IMR-90 (cell line): ENCODE data around the gene ZNF484. TPM values are rescaled to one million over a fixed set of nuclear protein-coding genes. Genes with fewer than 3 reads are reported as not detected.

ENCODE experiments used
- ATAC-seq: fragments of 200-7000 bp; cut with Tn5 transposase; 2 replicates; pipeline ENCODE4 v1.9.1; 2020; ENCODE audit warnings: low read depth, mild to moderate bottlenecking, moderate library complexity
- BruUV-seq: library from RNA; stranded (reverse); fragments of 400-500 nt; replicated peaks from 2 replicates; lab custom pipeline; 2021; lab: Mats Ljungman, UMichigan
- CTCF ChIA-PET: fragments of 300-600 bp; formaldehyde crosslinking; extraction: SDS; loops from one replicate; lab custom pipeline; 2021; ENCODE audit warnings: antibody characterized with exemption; lab: Yijun Ruan, JAX
- POLR2A ChIA-PET: fragments of 300-600 bp; sonication (Branson Sonifier 250); formaldehyde crosslinking; loops from one replicate; lab custom pipeline; 2022; ENCODE audit warnings: antibody characterized with exemption; ENCODE audit not compliant: unreplicated experiment; lab: Charles Lee
- DNase-seq: peaks from one replicate; pipeline ENCODE4 v3.0.0; 2013
- H2AFZ ChIP-seq: replicated peaks from 2 replicates; pipeline ENCODE3; 2013; ENCODE audit warnings: low read length, mild to moderate bottlenecking; ENCODE audit not compliant: poor library complexity
- H2AK5ac ChIP-seq: 2 replicates; pipeline ENCODE4 v1.6.1; 2013; ENCODE audit warnings: low read depth, low read length, inconsistent platforms
- H2AK9ac ChIP-seq: replicated peaks from 2 replicates; pipeline ENCODE3; 2013; ENCODE audit warnings: mild to moderate bottlenecking, low read depth, low read length, moderate library complexity; ENCODE audit not compliant: poor library complexity
- H2BK120ac ChIP-seq: 2 replicates; pipeline ENCODE4 v1.6.1; 2013; ENCODE audit warnings: low read depth, low read length, inconsistent platforms
- H2BK15ac ChIP-seq: 3 replicates; pipeline ENCODE4 v1.6.1; 2013; ENCODE audit warnings: low read depth, low read length, inconsistent platforms
- H2BK20ac ChIP-seq: 2 replicates; pipeline ENCODE4 v1.6.1; 2013; ENCODE audit warnings: low read depth, mild to moderate bottlenecking, inconsistent platforms, low read length, moderate library complexity
- H2BK5ac ChIP-seq: 2 replicates; pipeline ENCODE4 v1.6.1; 2013; ENCODE audit warnings: mild to moderate bottlenecking, low read depth, low read length, inconsistent platforms; ENCODE audit not compliant: poor library complexity, severe bottlenecking
- H3K14ac ChIP-seq: replicated peaks from 2 replicates; pipeline ENCODE4 v1.6.1; 2013; ENCODE audit warnings: low read depth, low read length, inconsistent platforms
- H3K18ac ChIP-seq: 2 replicates; pipeline ENCODE4 v1.6.1; 2013; ENCODE audit warnings: low read depth, low read length, control low read depth
- H3K23ac ChIP-seq: 2 replicates; pipeline ENCODE4 v1.6.1; 2013; ENCODE audit warnings: low read depth, low read length, inconsistent platforms
- H3K27ac ChIP-seq: 2 replicates; pipeline ENCODE4 v1.5.1; 2013; ENCODE audit warnings: mild to moderate bottlenecking, control low read depth, low read length; ENCODE audit not compliant: insufficient read depth
- H3K27me3 ChIP-seq: 2 replicates; pipeline ENCODE4 v1.6.1; 2013; ENCODE audit warnings: low read length; ENCODE audit not compliant: control insufficient read depth, insufficient read depth
- H3K36me3 ChIP-seq: 2 replicates; pipeline ENCODE4 v1.6.1; 2013; ENCODE audit warnings: low read length, mixed read lengths; ENCODE audit not compliant: control insufficient read depth, insufficient read depth
- H3K4ac ChIP-seq: 2 replicates; pipeline ENCODE4 v1.6.1; 2013; ENCODE audit warnings: low read depth, low read length, inconsistent platforms
- H3K4me1 ChIP-seq: 2 replicates; pipeline ENCODE4 v1.6.1; 2013; ENCODE audit warnings: low read length, mixed read lengths; ENCODE audit not compliant: control insufficient read depth, insufficient read depth
- H3K4me2 ChIP-seq: 2 replicates; pipeline ENCODE4 v1.6.1; 2013; ENCODE audit warnings: low read depth, mild to moderate bottlenecking, control low read depth, low read length, moderate library complexity
- H3K4me3 ChIP-seq: 2 replicates; pipeline ENCODE4 v1.5.1; 2013; ENCODE audit warnings: low read depth, mild to moderate bottlenecking, control low read depth, low read length, moderate library complexity; ENCODE audit not compliant: insufficient read depth
- H3K56ac ChIP-seq: 2 replicates; pipeline ENCODE4 v1.6.1; 2013; ENCODE audit warnings: low read length, inconsistent platforms; ENCODE audit not compliant: insufficient read depth; ENCODE audit errors: extremely low read depth
- H3K79me1 ChIP-seq, 2 experiments: 2 replicates each; pipeline ENCODE4 v1.6.1; 2013; ENCODE audit warnings: low read length in 2 of 2, inconsistent platforms in 1 of 2, low read depth in 1 of 2
- H3K9ac ChIP-seq: 2 replicates; pipeline ENCODE4 v1.6.1; 2013; ENCODE audit warnings: low read depth, low read length, control low read depth
- H3K9me1 ChIP-seq: 2 replicates; pipeline ENCODE4 v1.6.1; 2013; ENCODE audit warnings: low read length, inconsistent platforms; ENCODE audit not compliant: insufficient read depth
- H3K9me3 ChIP-seq: 2 replicates; pipeline ENCODE4 v1.6.1; 2013; ENCODE audit warnings: low read length; ENCODE audit not compliant: control insufficient read depth, insufficient read depth
- H4K20me1 ChIP-seq: 2 replicates; pipeline ENCODE4 v1.6.1; 2013; ENCODE audit warnings: low read length, inconsistent platforms; ENCODE audit not compliant: insufficient read depth
- H4K5ac ChIP-seq: 2 replicates; pipeline ENCODE4 v1.6.1; 2013; ENCODE audit warnings: mild to moderate bottlenecking, low read depth, low read length, control low read depth
- H4K8ac ChIP-seq, 2 experiments: 2 replicates each; pipeline ENCODE4 v1.6.1; 2013; ENCODE audit warnings: low read depth in 2 of 2, low read length in 2 of 2, control low read depth in 1 of 2, inconsistent platforms in 1 of 2
- H4K91ac ChIP-seq: 2 replicates; pipeline ENCODE4 v1.6.1; 2013; ENCODE audit warnings: low read depth, low read length, inconsistent platforms; ENCODE audit not compliant: insufficient read depth
- BHLHE40 ChIP-seq: fragments of 150-350 bp; IDR thresholded peaks from 2 replicates; pipeline ENCODE4 v1.6.1; 2016; ENCODE audit warnings: mild to moderate bottlenecking, low read depth, low read length
- CEBPB ChIP-seq: IDR thresholded peaks from 2 replicates; pipeline ENCODE4 v1.6.1; 2012; ENCODE audit warnings: low read depth, low read length, improper control_type of control experiment
- CHD1 ChIP-seq: IDR thresholded peaks from 2 replicates; pipeline ENCODE4 v1.6.1; 2012; ENCODE audit warnings: low read depth, low read length, improper control_type of control experiment
- CTCF ChIP-seq: conservative IDR thresholded peaks from 2 replicates; pipeline ENCODE4 v1.5.1; 2012; ENCODE audit warnings: mild to moderate bottlenecking, low read depth, low read length, improper control_type of control experiment
- FOS ChIP-seq: fragments of 150-350 bp; IDR thresholded peaks from 2 replicates; pipeline ENCODE4 v1.6.1; 2016; ENCODE audit warnings: low read depth, low read length
- MAFK ChIP-seq: IDR thresholded peaks from 2 replicates; pipeline ENCODE4 v1.6.1; 2012; ENCODE audit warnings: low read depth, low read length, improper control_type of control experiment
- MAZ ChIP-seq: IDR thresholded peaks from 2 replicates; pipeline ENCODE4 v1.6.1; 2012; ENCODE audit warnings: low read depth, mild to moderate bottlenecking, low read length, improper control_type of control experiment, moderate library complexity, borderline replicate concordance
- MXI1 ChIP-seq: IDR thresholded peaks from 2 replicates; pipeline ENCODE4 v1.6.1; 2012; ENCODE audit warnings: low read depth, mild to moderate bottlenecking, low read length, moderate library complexity, borderline replicate concordance
- NFE2L2 ChIP-seq: fragments of 150-350 bp; IDR thresholded peaks from 2 replicates; pipeline ENCODE4 v1.6.1; 2016; ENCODE audit warnings: low read depth, mild to moderate bottlenecking, low read length
- POLR2A ChIP-seq: IDR thresholded peaks from 2 replicates; pipeline ENCODE4 v1.6.1; 2012; ENCODE audit warnings: mild to moderate bottlenecking, low read depth, low read length
- RAD21 ChIP-seq: IDR thresholded peaks from 2 replicates; pipeline ENCODE4 v1.6.1; 2012; ENCODE audit warnings: low read length, improper control_type of control experiment
- RCOR1 ChIP-seq: IDR thresholded peaks from 2 replicates; pipeline ENCODE4 v1.6.1; 2012; ENCODE audit warnings: mild to moderate bottlenecking, low read length, improper control_type of control experiment; ENCODE audit not compliant: insufficient replicate concordance
- RFX5 ChIP-seq: IDR thresholded peaks from 2 replicates; pipeline ENCODE4 v1.8.0; 2012; ENCODE audit warnings: low read depth, mild to moderate bottlenecking, low read length, moderate library complexity
- USF2 ChIP-seq: fragments of 150-350 bp; IDR thresholded peaks from 2 replicates; pipeline ENCODE4 v1.6.1; 2017; ENCODE audit warnings: mild to moderate bottlenecking, antibody characterized with exemption, low read length, low read depth
- WGBS, 2 experiments: methylation state at CpG; one replicate each; pipeline versions ENCODE4 v1.1.5 to v1.1.7; 2013; ENCODE audit warnings: missing lambda C conversion rate in 2 of 2; ENCODE audit not compliant: insufficient read length in 1 of 2; ENCODE audit errors: extremely low coverage in 2 of 2; 5-methylcytosine and 5-hydroxymethylcytosine counted together
- dilution Hi-C: fragments of 300-500 bp; cut with HindIII; formaldehyde crosslinking; loops from one replicate; pipeline ENCODE4 v1.14.3; 2018; ENCODE audit warnings: low sequenced_read_pairs; ENCODE audit not compliant: unreplicated experiment
- in situ Hi-C: fragments of 300-500 bp; cut with MboI; formaldehyde crosslinking; loops from 3 replicates; pipeline ENCODE4 v1.14.3; 2019; ENCODE audit warnings: low sequenced_read_pairs, inconsistent platforms, mixed read lengths
- intact Hi-C: fragments of 100-400 bp; cut with micrococcal nuclease; formaldehyde crosslinking; loops from 2 replicates; pipeline ENCODE4 v1.10.0; 2022
- polyA plus RNA-seq, 3 experiments: library from polyadenylated mRNA; depleted of rRNA; stranded (reverse); fragments of >200 nt; gene quantifications; 2 replicates each; pipeline ENCODE4 v1.2.3, GENCODE V29; 2012; ENCODE audit warnings: low replicate concordance in 1 of 3
- total RNA-seq: library from RNA; depleted of rRNA; stranded (reverse); fragments of >200 nt; gene quantifications from 2 replicates; pipeline ENCODE4 v1.2.3, GENCODE V29; 2012
- TF ChIP-seq, protein P1 (sequence below): fragments of 150-350 bp; IDR thresholded peaks from 2 replicates; pipeline ENCODE4 v1.6.1; 2016; ENCODE audit warnings: low read depth, mild to moderate bottlenecking, low read length, moderate library complexity, borderline replicate concordance

Gene ZNF484
- total and polyA plus RNA-seq, 2 of the 4 experiments (the other 2 are of a cell fraction): 1.4 to 11.8 TPM

DNA sequence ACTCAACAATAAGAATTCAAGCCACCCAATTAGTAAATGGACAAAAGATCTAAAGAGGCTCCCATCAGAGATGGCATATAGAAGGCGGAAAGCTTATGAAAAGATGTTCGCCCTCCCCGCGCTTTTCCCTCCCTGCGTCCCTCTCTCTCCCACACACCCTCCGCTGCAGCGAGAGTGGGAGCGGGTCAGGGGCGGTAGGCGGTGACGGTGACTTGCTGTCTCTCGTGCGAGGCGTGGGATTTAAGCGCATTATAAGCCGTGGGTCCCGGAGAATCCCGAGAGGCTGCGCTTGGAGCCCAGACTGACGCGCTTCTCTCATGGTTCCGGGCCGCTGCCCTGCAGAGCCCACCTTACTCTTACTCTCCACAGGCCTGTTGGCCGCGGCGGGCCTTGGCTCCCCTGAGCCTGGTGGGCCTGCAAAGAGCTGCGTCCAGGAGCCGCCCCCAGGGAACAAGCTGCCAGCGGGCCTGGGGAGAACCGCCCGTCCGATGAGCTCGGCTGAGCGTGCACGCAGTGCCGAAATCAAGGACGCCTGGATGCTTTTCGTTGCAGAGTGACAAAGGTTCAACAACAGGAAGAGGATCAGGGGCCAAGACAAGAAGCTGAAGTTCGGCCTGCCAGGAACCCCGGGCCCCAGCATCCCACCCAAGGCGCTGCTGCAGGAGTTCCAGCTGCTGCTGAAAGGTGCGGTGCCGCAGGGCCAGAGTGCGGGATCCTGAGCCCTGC lies 70.6 kb downstream of the ZNF484 start:
- H2AK9ac ChIP-seq: no peak overlapping the region
- dilution Hi-C loops (no loop called here), intact Hi-C loops (no loop called here), in situ Hi-C loops (no loop called here)
- H4K20me1 ChIP-seq: no peaks in the 10 kb centered on the region
- no peak overlapping the region for H2AK5ac ChIP-seq
- H3K9me3 ChIP-seq: no peaks in the 10 kb centered on the region; the same call in 1 of the 2 replicates
- H3K27ac ChIP-seq: no peak overlapping the region
- H4K91ac ChIP-seq: no peak overlapping the region
- 8% methylated on average over 28 of the region's 44 CpGs; no CpG with 5 or more reads in 1 of the 2 experiments for WGBS, 2 experiments
- ATAC-seq: no peak
- no peak overlapping the region for H3K18ac ChIP-seq
- H2BK120ac ChIP-seq: no peak overlapping the region
- H3K4me1 ChIP-seq: peaks cover 1% of the 10 kb centered on the region; the same call in 1 of the 2 replicates
- no peak overlapping the region for H3K14ac ChIP-seq
- peak overlapping the region; percentile 21 for H2AFZ ChIP-seq
- ChIA-PET CTCF (interaction anchor here (0.6 to 1.4 kb wide), 2 partner anchors 16 to 51 kb away, joined by 3 to 4 read pairs; no protein-coding TSS in a partner anchor), POLR2A (no interaction called here)
- no peak overlapping the region for H4K8ac ChIP-seq
- no peak overlapping the region for H3K4ac ChIP-seq
- H3K36me3 ChIP-seq: no peaks in the 10 kb centered on the region
- 0 out of 2 replicates have a peak, but pooled peaks cover 10% of the 10 kb centered on the region for H3K9me1 ChIP-seq
- H3K23ac ChIP-seq: no peak overlapping the region
- no peak for DNase-seq
- H4K5ac ChIP-seq: no peak overlapping the region
- no TSS peak for BruUV-seq
- no peak overlapping the region for H2BK20ac ChIP-seq
- H2BK15ac ChIP-seq: no peak overlapping the region
- H3K4me3 ChIP-seq: no peak overlapping the region
- no peak overlapping the region for H3K56ac ChIP-seq
- H2BK5ac ChIP-seq: no peak overlapping the region
- no peak overlapping the region for H3K9ac ChIP-seq
- no peaks in the 10 kb centered on the region for H3K79me1 ChIP-seq
- H3K27me3 ChIP-seq: peaks cover 63% of the 10 kb centered on the region
- no peak overlapping the region for H3K4me2 ChIP-seq
- TF ChIP-seq RCOR1: no peak
- no peak for TF ChIP-seq MAFK
- TF ChIP-seq, protein P1, sequence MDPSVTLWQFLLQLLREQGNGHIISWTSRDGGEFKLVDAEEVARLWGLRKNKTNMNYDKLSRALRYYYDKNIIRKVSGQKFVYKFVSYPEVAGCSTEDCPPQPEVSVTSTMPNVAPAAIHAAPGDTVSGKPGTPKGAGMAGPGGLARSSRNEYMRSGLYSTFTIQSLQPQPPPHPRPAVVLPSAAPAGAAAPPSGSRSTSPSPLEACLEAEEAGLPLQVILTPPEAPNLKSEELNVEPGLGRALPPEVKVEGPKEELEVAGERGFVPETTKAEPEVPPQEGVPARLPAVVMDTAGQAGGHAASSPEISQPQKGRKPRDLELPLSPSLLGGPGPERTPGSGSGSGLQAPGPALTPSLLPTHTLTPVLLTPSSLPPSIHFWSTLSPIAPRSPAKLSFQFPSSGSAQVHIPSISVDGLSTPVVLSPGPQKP: no peak
- TF ChIP-seq RAD21: no peak
- TF ChIP-seq MXI1: no peak
- no peak for TF ChIP-seq BHLHE40
- TF ChIP-seq USF2: no peak
- no peak for TF ChIP-seq FOS
- TF ChIP-seq MAZ: no peak
- no peak for TF ChIP-seq CTCF
- no peak for TF ChIP-seq POLR2A
- TF ChIP-seq NFE2L2: no peak
- TF ChIP-seq RFX5: no peak
- TF ChIP-seq CHD1: no peak
- TF ChIP-seq CEBPB: no peak
